ENCODE measurements around the gene LIPK. TPM values are rescaled to one million over a fixed set of nuclear protein-coding genes. Genes with fewer than 3 reads are reported as not detected.

LIPK gene
- total RNA-seq, 1 donor from 2014 or later: not detected

GRCh38 chr10:88721392-88721791 lies 15.3 kb downstream of the LIPK start:
- DNase-seq (ENCODE audit: extremely low spot score in 2 of 2): no peak
- Histone ChIP-seq H3K4me1 (no peaks in the 10 kb centered on the region), H3K27me3 (no peaks in the 10 kb centered on the region), H3K36me3 (no peaks in the 10 kb centered on the region), H3K27ac (no peak overlapping the region), H3K9me3 (no peaks in the 10 kb centered on the region), H3K4me3 (no peak overlapping the region)
- intact Hi-C loops (cut with DNase I): no loop called here
- TF ChIP-seq CTCF (IDR thresholded peaks at IDR 0.05) (no peak), POLR2AphosphoS5 (IDR thresholded peaks at IDR 0.05; ENCODE audit: insufficient read depth in 1 of 2, low read depth in 1 of 2) (no peak), POLR2A (IDR thresholded peaks at IDR 0.05) (no peak)

GRCh38 chr10:88725798-88726197 lies 19.7 kb downstream of the LIPK start:
- DNase-seq (ENCODE audit: extremely low spot score in 2 of 2): no peak
- TF ChIP-seq POLR2A (IDR thresholded peaks at IDR 0.05) (no peak), CTCF (IDR thresholded peaks at IDR 0.05) (no peak), POLR2AphosphoS5 (IDR thresholded peaks at IDR 0.05; ENCODE audit: insufficient read depth in 1 of 2, low read depth in 1 of 2) (no peak)
- Histone ChIP-seq H3K27ac (no peak overlapping the region), H3K4me3 (no peak overlapping the region), H3K36me3 (no peaks in the 10 kb centered on the region), H3K27me3 (no peaks in the 10 kb centered on the region), H3K4me1 (no peaks in the 10 kb centered on the region), H3K9me3 (no peaks in the 10 kb centered on the region)
- intact Hi-C loops (cut with DNase I): no loop called here

GRCh38 chr10:88728107-88728763 lies 22.2 kb downstream of the LIPK start:
- no peaks in the 10 kb centered on the region for H3K4me1 ChIP-seq

GRCh38 chr10:88730864-88731263 lies 24.8 kb downstream of the LIPK start:
- TF ChIP-seq POLR2AphosphoS5 (IDR thresholded peaks at IDR 0.05; ENCODE audit: insufficient read depth in 1 of 2, low read depth in 1 of 2) (no peak), CTCF (IDR thresholded peaks at IDR 0.05) (no peak), POLR2A (IDR thresholded peaks at IDR 0.05) (no peak)
- no peaks in the 10 kb centered on the region for H3K9me3 ChIP-seq
- H3K36me3 ChIP-seq: no peaks in the 10 kb centered on the region
- intact Hi-C loops (cut with DNase I): no loop called here
- H3K27me3 ChIP-seq: no peaks in the 10 kb centered on the region
- no peak overlapping the region for H3K27ac ChIP-seq
- no peaks in the 10 kb centered on the region for H3K4me1 ChIP-seq
- no peak for DNase-seq (ENCODE audit: extremely low spot score in 2 of 2)
- H3K4me3 ChIP-seq: no peak overlapping the region

More at GRCh38 chr10:88728107-88728763, 22.2 kb downstream of the LIPK start:
- Histone ChIP-seq H3K4me3 (no peak overlapping the region), H3K27me3 (no peaks in the 10 kb centered on the region), H3K27ac (no peak overlapping the region), H3K36me3 (no peaks in the 10 kb centered on the region), H3K9me3 (no peaks in the 10 kb centered on the region)
- TF ChIP-seq POLR2A (IDR thresholded peaks at IDR 0.05) (no peak), CTCF (IDR thresholded peaks at IDR 0.05) (no peak), POLR2AphosphoS5 (IDR thresholded peaks at IDR 0.05; ENCODE audit: insufficient read depth in 1 of 2, low read depth in 1 of 2) (no peak)
- no peak for DNase-seq (ENCODE audit: extremely low spot score in 2 of 2)
- intact Hi-C loops (cut with DNase I): no loop called here

- Histone ChIP-seq H3K27ac (no peak overlapping the region), H3K4me1 (no peaks in the 10 kb centered on the region), H3K27me3 (no peaks in the 10 kb centered on the region), H3K9me3 (no peaks in the 10 kb centered on the region), H3K4me3 (no peak overlapping the region), H3K36me3 (no peaks in the 10 kb centered on the region)
- DNase-seq (ENCODE audit: extremely low spot score in 2 of 2): no peak
- intact Hi-C loops (cut with DNase I): no loop called here
- TF ChIP-seq POLR2AphosphoS5 (IDR thresholded peaks at IDR 0.05; ENCODE audit: insufficient read depth in 1 of 2, low read depth in 1 of 2): no peak
- no peak for TF ChIP-seq POLR2A (IDR thresholded peaks at IDR 0.05)
- TF ChIP-seq CTCF (IDR thresholded peaks at IDR 0.05): no peak
Measured at GRCh38 chr10:88731296-88731695, 25.2 kb downstream of the LIPK start.
